ENCODE measurements around the gene CNPY4. TPM values are rescaled to one million over a fixed set of nuclear protein-coding genes. Genes with fewer than 3 reads are reported as not detected.

CNPY4 gene
- total RNA-seq, 1 experiment from 2014 or later: 10.4 TPM

DNA sequence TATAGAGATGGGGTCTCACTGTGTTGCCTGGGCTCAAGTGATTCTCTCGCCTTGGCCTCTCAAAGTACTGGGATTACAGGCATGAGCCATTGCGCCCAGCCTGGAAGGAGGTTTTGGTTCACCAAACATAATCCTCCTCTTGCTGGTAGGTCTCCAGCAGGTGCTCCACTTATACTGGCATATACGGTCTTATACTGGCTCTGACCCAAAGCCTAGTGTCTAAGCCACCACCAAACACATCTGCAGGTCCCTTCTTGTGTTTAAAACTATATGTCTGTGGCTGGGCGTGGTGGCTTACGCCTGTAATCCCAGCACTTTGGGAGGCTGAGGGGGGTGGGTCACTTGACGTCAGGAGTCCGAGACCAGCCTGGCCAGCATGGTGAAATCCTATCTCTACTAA is 12.7 kb downstream of the CNPY4 start:
- Histone ChIP-seq H3K9ac (ENCODE audit: extremely low read depth, insufficient read length, low read length) (no peak overlapping the region), H2AFZ (ENCODE audit: low read length) (no peak overlapping the region), H3T11ph (ENCODE audit: low read length) (no peak overlapping the region), H3K79me2 (ENCODE audit: insufficient read depth, low read length) (no peaks in the 10 kb centered on the region), H3K14ac (ENCODE audit: insufficient read depth, low read length) (no peak overlapping the region), H3K9me3 (ENCODE audit: control insufficient read depth, low read depth, low read length) (no peaks in the 10 kb centered on the region), H3K79me1 (ENCODE audit: insufficient read depth, low read depth, low read length, poor library complexity, severe bottlenecking) (no peaks in the 10 kb centered on the region), H3K23ac (ENCODE audit: insufficient read length, low read depth, low read length) (no peak overlapping the region), H4K8ac (replicated peaks; ENCODE audit: insufficient read length, low read depth, low read length) (no peak overlapping the region), H4K20me1 (ENCODE audit: control insufficient read depth, insufficient read depth, insufficient read length) (no peaks in the 10 kb centered on the region), H2AK5ac (ENCODE audit: insufficient read length, low read length) (no peak overlapping the region), H3K27me3 (ENCODE audit: insufficient read depth, low read length) (no peaks in the 10 kb centered on the region; the same call in 1 of the 2 replicates), H2BK5ac (ENCODE audit: insufficient read length, low read length) (no peak overlapping the region), H3K27ac (ENCODE audit: insufficient read length, low read depth, low read length) (no peak overlapping the region), H3K56ac (ENCODE audit: insufficient read length, low read depth, low read length) (no peak overlapping the region), H2BK15ac (ENCODE audit: low read depth, low read length) (no peak overlapping the region), H3K4me1 (ENCODE audit: insufficient read depth, low read length) (peaks cover 4% of the 10 kb centered on the region; the same call in 1 of the 2 replicates), H3K18ac (ENCODE audit: insufficient read length, low read depth, low read length) (no peak overlapping the region), H2BK120ac (ENCODE audit: low read depth, low read length, poor library complexity, severe bottlenecking) (no peak overlapping the region), H2BK12ac (ENCODE audit: insufficient read length, low read depth, low read length) (peak overlapping the region; percentile 57), H3K4ac (ENCODE audit: low read depth, low read length) (no peak overlapping the region), H4K5ac (ENCODE audit: insufficient read length, low read depth, low read length) (no peak overlapping the region), H4K91ac (ENCODE audit: insufficient read length, low read depth, low read length) (no peak overlapping the region), H3K23me2 (ENCODE audit: insufficient read length, low read depth, low read length, poor library complexity, severe bottlenecking) (peaks cover 7% of the 10 kb centered on the region), H2BK20ac (ENCODE audit: low read depth, low read length, poor library complexity, severe bottlenecking) (no peak overlapping the region), H3K4me2 (ENCODE audit: insufficient read depth, insufficient read length, low read length) (no peak overlapping the region)
- Mint-ChIP-seq H3K4me3 (no peak overlapping the region), H3K27me3 (ENCODE audit: low read depth) (peaks cover 35% of the 10 kb centered on the region), H3K36me3 (ENCODE audit: insufficient read depth in 1 of 3, low read depth in 3 of 3) (no peaks in the 10 kb centered on the region), H3K4me1 (peaks cover 7 to 10% of the 10 kb centered on the region in 2 experiments), H3K27ac (no peak overlapping the region), H3K9me3 (no peaks in the 10 kb centered on the region)
- no CpG with 5 or more reads among the region's 7 CpGs for WGBS (ENCODE audit: extremely low coverage, insufficient read length, low lambda C conversion rate)
- TF ChIP-seq, protein P1, sequence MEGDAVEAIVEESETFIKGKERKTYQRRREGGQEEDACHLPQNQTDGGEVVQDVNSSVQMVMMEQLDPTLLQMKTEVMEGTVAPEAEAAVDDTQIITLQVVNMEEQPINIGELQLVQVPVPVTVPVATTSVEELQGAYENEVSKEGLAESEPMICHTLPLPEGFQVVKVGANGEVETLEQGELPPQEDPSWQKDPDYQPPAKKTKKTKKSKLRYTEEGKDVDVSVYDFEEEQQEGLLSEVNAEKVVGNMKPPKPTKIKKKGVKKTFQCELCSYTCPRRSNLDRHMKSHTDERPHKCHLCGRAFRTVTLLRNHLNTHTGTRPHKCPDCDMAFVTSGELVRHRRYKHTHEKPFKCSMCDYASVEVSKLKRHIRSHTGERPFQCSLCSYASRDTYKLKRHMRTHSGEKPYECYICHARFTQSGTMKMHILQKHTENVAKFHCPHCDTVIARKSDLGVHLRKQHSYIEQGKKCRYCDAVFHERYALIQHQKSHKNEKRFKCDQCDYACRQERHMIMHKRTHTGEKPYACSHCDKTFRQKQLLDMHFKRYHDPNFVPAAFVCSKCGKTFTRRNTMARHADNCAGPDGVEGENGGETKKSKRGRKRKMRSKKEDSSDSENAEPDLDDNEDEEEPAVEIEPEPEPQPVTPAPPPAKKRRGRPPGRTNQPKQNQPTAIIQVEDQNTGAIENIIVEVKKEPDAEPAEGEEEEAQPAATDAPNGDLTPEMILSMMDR (conservative IDR thresholded peaks at IDR 0.05): no peak
- no peak for DNase-seq

All from H9 (cell line).